IMR-90 (cell line): Measurements from ENCODE around the gene COL27A1.
"Not testable (repeated sequence)": the region's sequence is repeated elsewhere in the genome, so short reads cannot be mapped to it uniquely, and the experiment has no call there.

Source experiments
- CHD1 ChIP-seq: IDR thresholded peaks from 2 replicates; pipeline ENCODE4 v1.6.1; 2012; ENCODE audit warnings: low read depth, low read length, improper control_type of control experiment
- CTCF ChIP-seq: conservative IDR thresholded peaks from 2 replicates; pipeline ENCODE4 v1.5.1; 2012; ENCODE audit warnings: mild to moderate bottlenecking, low read depth, low read length, improper control_type of control experiment
- NFE2L2 ChIP-seq: fragments of 150-350 bp; IDR thresholded peaks from 2 replicates; pipeline ENCODE4 v1.6.1; 2016; ENCODE audit warnings: low read depth, mild to moderate bottlenecking, low read length
- RFX5 ChIP-seq: IDR thresholded peaks from 2 replicates; pipeline ENCODE4 v1.8.0; 2012; ENCODE audit warnings: low read depth, mild to moderate bottlenecking, low read length, moderate library complexity

DNA sequence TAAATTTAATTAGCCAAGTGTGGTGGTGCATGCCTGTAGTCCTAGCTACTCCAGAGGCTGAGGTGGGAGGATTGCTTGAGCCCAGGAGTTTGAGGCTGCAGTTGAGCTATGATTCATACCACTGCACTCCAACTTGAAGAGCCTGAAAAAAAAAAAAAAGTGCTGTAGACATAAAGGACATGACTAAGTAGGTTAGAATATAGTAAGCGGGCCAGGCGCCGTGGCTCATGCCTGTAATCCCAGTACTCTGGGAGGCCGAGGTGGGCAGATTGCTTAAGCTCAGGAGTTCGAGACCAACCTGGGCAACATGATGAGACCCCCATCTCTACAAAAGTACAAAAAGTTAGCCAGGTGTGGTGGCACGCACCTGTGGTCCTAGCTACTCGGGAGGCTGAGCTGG is 165.4 kb downstream of the COL27A1 start:
- not testable (repeated sequence) for TF ChIP-seq CTCF, CHD1, RFX5, NFE2L2
